Mesodermal cell (in vitro differentiated cells): ENCODE results near the gene MYO16.

Source experiments
- H3K27ac ChIP-seq: 2 replicates; pipeline ENCODE4 v1.7.0; 2013; ENCODE audit warnings: mild to moderate bottlenecking, low read depth, low read length, moderate library complexity; ENCODE audit not compliant: severe bottlenecking
- H3K36me3 ChIP-seq: 2 replicates; pipeline ENCODE4 v1.7.1; 2013; ENCODE audit warnings: mild to moderate bottlenecking, low read length, moderate library complexity; ENCODE audit not compliant: control insufficient read depth, insufficient read depth
- H3K4me1 ChIP-seq: one replicate; pipeline ENCODE4 v1.7.1; 2013; ENCODE audit warnings: mild to moderate bottlenecking, low read length; ENCODE audit not compliant: insufficient read depth, control insufficient read depth, poor library complexity, severe bottlenecking
- H3K4me3 ChIP-seq: 2 replicates; pipeline ENCODE4 v1.7.0; 2013; ENCODE audit warnings: low read length, control low read depth, mild to moderate bottlenecking; ENCODE audit not compliant: insufficient read depth, poor library complexity, severe bottlenecking; ENCODE audit errors: extremely low read depth
- H3K9me3 ChIP-seq: 2 replicates; pipeline ENCODE4 v1.7.1; 2013; ENCODE audit warnings: mild to moderate bottlenecking, low read length, moderate library complexity; ENCODE audit not compliant: control insufficient read depth
- WGBS, 2 experiments: methylation state at CpG; one replicate each; pipeline ENCODE4 v1.1.5; 2013; ENCODE audit warnings: missing lambda C conversion rate in 2 of 2; ENCODE audit not compliant: insufficient coverage in 2 of 2; 5-methylcytosine and 5-hydroxymethylcytosine counted together

MYO16 gene

DNA sequence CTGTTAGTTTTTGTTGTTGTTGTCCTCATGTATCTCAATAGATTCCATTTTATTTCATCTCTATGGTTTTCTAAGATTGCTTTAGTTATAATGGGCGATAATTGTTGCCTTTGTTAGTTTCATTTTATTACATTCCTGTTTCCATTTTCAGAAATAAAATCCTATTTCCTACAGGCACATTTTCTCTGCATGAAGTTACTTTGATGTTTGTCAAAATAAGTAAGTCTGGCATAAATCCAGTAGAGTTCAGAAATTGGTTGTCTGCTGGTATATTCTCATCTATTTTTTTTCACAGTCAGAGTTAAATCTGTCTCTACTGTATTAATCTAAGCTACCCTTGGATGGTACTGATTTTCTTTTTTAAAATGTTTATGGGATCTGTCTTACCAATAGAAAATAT, 204.1 kb downstream of the MYO16 start:
- no peak overlapping the region for H3K4me3 ChIP-seq
- H3K36me3 ChIP-seq = no peaks in the 10 kb centered on the region
- WGBS, 2 experiments = no CpG with 5 or more reads among the region's 1 CpG
- H3K4me1 ChIP-seq = no peaks in the 10 kb centered on the region
- H3K27ac ChIP-seq = no peak overlapping the region
- peaks cover 19% of the 10 kb centered on the region for H3K9me3 ChIP-seq

DNA sequence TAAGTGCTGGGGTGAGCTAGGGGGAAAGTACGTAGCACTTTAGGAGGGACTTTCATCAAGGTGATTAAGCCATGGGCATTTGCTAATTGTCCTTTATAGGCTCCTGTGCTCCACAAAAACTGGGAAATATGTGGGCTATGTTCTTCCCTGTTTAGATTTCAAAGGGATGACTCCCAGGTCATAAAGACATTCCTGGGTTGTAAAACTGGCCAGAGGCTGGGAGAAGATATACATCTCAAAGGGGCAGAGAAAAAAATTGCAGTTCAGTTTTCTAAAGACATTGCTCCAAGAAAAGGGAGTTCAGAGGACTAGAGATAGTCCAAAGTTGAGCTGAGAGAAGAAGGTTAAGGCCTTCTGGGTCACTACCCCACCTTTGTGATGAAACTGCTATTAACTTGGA, 204.8 kb downstream of the MYO16 start:
- peaks cover 13% of the 10 kb centered on the region for H3K9me3 ChIP-seq
- H3K36me3 ChIP-seq = no peaks in the 10 kb centered on the region
- WGBS, 2 experiments = 60 to 63% methylated on average over 1 of the region's 1 CpG
- H3K4me1 ChIP-seq = no peaks in the 10 kb centered on the region
- H3K27ac ChIP-seq = peak overlapping the region; percentile 43
- H3K4me3 ChIP-seq = no peak overlapping the region

DNA sequence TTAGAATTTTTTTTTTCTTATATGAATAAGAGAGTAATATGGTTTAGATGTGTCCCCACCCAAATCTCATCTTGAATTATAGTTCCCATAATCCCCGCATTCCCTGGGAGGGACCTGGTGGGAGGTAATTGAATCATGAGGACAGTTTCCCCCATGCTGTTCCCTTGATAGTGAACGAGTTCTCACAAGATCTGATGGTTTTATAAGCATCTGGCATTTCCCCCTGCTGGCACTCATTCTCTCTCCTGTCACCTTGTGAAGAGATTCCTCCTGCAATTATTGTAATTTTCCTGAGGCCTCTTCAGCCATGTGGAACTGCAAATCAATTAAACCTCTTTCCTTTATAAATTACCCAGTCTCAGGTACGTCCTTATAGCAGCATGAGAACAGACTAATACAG, 205.7 kb downstream of the MYO16 start:
- 56 to 67% methylated on average over 1 of the region's 3 CpGs for WGBS, 2 experiments
- Histone ChIP-seq H3K27ac (no peak overlapping the region), H3K4me3 (no peak overlapping the region), H3K4me1 (no peaks in the 10 kb centered on the region), H3K9me3 (peaks cover 11% of the 10 kb centered on the region), H3K36me3 (no peaks in the 10 kb centered on the region)

DNA sequence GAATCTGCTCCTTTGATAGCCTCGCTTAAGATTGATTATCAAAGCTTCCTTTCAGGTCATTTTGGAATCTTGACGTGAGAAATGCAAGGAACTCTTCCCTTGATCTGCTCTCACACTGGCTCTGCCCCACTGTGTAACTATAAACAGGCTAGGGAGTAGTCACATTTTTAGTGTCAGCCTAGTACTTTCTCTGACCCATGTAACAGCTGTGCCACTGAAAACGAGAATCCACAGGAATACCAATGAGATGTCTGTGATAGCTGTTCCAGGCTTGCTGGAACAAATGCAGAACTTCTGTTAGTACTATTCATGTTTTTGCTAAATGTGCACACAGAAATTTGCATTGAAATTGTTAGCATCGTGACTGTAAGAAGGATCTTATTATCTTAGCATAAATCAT, 221.3 kb downstream of the MYO16 start:
- 88 to 92% methylated on average over 3 of the region's 4 CpGs for WGBS, 2 experiments
- Histone ChIP-seq H3K4me3 (no peak overlapping the region), H3K36me3 (no peaks in the 10 kb centered on the region), H3K27ac (no peak overlapping the region), H3K4me1 (no peaks in the 10 kb centered on the region), H3K9me3 (no peaks in the 10 kb centered on the region)

DNA sequence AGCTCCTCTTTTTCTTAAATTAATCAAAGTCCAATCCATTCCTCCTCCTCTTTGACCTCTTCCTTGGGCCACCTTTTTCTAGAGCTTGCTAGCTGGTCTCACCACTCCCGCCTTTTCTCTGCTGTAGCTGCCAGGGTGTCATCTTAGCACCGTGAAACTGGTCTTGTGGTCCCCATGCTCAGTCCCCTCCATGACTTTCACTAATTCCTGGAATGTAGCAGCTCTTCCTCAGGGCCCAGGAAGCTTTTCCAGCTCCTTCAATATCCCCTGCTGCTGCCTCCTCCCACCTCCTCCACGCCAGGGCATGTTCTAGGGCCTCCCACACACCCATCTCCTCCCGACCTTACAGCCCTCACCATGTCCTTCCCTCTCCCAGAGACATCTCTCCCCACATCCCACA, 222.2 kb downstream of the MYO16 start:
- no peaks in the 10 kb centered on the region for H3K36me3 ChIP-seq
- no peak overlapping the region for H3K27ac ChIP-seq
- no peak overlapping the region for H3K4me3 ChIP-seq
- WGBS, 2 experiments = 66 to 67% methylated on average over 4 of the region's 4 CpGs
- no peaks in the 10 kb centered on the region for H3K9me3 ChIP-seq
- H3K4me1 ChIP-seq = no peaks in the 10 kb centered on the region

DNA sequence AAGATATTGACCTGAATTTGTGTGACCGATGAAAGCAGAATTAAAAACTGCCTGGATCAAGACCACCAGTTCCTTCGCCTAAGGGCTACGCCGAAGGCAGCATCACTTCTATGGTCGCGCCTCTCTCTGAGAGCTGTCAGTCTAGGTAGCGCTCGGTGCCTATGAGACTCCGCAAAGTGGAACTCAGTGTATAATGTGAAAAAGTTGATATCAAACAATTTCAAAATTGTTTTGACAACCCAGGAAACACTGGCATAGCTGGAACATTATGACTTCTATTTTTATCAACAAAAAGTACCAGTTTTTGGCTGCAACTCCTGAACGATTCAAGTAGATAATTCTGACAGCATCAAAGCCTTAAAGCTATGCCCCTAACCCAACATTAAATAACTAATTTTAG, 223.6 kb downstream of the MYO16 start:
- H3K9me3 ChIP-seq = no peaks in the 10 kb centered on the region
- no peaks in the 10 kb centered on the region for H3K36me3 ChIP-seq
- H3K4me3 ChIP-seq = no peak overlapping the region
- H3K27ac ChIP-seq = no peak overlapping the region
- H3K4me1 ChIP-seq = no peaks in the 10 kb centered on the region
- WGBS, 2 experiments = 94 to 95% methylated on average over 8 of the region's 10 CpGs

DNA sequence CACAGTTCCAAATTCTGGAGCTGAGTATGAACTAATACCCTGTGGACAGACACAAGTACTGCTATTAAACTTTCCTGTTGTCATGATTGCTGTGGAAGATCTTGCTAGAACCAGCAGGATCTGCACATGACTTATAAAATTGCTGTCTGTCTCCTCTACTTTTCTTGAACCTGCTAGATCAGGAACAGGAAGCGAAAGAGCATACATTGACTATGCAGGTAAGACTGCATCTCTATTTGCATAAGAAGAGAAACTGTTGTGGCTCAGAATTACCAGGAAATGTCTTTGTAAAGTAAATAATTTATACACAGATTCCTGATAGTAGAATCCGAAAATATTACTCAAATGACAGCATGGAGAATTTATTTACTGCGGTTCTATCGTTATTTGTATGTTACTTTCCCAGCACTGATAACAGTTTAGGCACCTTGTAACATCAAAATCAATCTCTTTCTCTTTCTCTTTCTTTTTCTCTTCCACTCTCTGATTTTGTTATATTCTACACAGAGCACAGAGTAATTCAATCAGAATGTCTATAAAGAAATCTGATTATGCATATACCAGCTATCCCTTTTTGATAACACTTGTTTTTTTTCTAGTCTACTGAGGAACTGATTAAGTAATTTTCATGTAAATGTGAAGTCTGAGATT, 226.5 kb downstream of the MYO16 start:
- WGBS, 2 experiments = 79 to 90% methylated on average over 3 of the region's 4 CpGs
- H3K36me3 ChIP-seq = no peaks in the 10 kb centered on the region
- H3K9me3 ChIP-seq = no peaks in the 10 kb centered on the region
- no peak overlapping the region for H3K4me3 ChIP-seq
- H3K4me1 ChIP-seq = peaks cover 10% of the 10 kb centered on the region
- H3K27ac ChIP-seq = no peak overlapping the region

DNA sequence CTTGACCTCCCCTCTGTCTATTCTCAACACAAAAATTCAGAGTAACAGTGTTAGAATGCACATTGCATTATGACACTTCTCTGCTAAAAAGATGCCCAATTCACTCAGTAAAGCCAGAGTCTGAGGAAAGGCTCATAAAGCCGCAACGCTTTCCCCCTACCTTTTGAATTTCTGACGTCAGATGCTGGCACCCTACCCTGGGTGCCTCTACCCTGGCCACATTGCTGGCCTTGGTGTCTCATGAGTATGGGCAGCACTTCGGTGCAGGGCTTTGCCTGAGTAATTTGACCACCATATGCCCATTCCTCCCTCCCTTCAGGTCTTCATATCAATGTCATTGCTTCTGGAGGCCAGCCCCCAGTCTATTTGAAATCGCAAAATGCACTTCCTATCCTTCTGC, 229.3 kb downstream of the MYO16 start:
- peaks cover 10% of the 10 kb centered on the region for H3K4me1 ChIP-seq
- H3K27ac ChIP-seq = no peak overlapping the region
- WGBS, 2 experiments = 90 to 91% methylated on average over 4 of the region's 5 CpGs
- H3K9me3 ChIP-seq = no peaks in the 10 kb centered on the region
- no peak overlapping the region for H3K4me3 ChIP-seq
- no peaks in the 10 kb centered on the region for H3K36me3 ChIP-seq

DNA sequence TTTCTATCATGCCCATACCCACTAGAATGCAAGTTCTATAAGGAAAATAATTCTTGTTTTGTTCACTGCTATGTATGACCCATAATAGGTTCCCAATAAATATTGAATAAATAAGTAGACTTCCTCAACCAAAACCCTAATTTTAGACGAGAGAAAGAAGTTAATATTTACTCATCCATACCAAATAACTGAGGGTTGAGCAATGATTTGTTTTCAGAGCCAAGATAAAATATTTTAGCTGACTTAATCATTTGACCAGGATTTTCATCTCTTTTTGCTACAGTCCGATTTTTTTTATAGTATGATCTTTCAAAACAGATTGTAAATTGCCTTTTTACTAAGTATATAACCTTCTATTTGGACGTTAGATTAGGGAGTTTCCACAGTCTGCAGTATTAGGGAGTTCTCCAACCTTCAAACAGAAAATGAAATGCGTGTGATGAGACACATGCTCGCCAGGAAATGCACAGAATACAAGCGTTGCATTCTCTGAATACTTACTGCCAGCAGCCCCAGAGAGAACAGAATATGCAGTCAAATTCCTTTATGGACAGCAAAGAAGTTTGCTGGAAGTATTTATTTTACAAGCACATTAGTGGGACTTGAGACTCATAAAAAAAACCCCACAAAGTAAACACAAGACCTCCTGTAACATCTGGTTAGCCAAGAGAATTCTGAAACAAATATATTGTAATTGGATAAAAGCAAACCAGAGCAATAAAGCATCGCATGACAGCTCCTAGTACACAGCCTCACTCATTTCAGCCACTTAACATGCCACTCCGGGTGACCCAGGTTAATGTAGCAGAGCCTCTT, 230.0 kb downstream of the MYO16 start:
- Histone ChIP-seq H3K4me3 (no peak overlapping the region), H3K4me1 (peaks cover 10% of the 10 kb centered on the region), H3K27ac (peak overlapping the region; percentile 79), H3K36me3 (no peaks in the 10 kb centered on the region), H3K9me3 (no peaks in the 10 kb centered on the region)
- WGBS, 2 experiments = 52 to 80% methylated on average over 2 of the region's 8 CpGs

DNA sequence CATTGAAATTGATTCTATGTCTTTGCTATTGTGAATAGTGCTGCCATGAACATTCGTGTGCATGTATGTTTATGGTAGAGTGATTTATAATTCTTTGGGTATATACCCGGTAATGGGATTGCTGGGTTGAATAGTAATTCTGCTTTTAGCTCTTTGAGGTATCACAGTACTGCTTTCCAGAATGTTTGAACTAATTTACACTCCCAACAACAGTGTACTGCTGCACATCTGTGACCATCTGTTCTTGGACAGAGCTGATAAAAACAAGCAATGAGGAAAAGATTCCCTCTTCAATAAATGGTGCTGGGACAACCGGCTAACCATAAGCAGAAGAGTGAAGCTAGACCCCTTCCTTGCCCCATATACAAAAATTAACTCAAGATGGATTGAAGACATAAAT, 231.0 kb downstream of the MYO16 start:
- Histone ChIP-seq H3K27ac (no peak overlapping the region), H3K4me1 (peaks cover 10% of the 10 kb centered on the region), H3K36me3 (no peaks in the 10 kb centered on the region), H3K9me3 (no peaks in the 10 kb centered on the region), H3K4me3 (no peak overlapping the region)
- WGBS, 2 experiments = 80% methylated on average over 1 of the region's 3 CpGs; no CpG with 5 or more reads in 1 of the 2 experiments

DNA sequence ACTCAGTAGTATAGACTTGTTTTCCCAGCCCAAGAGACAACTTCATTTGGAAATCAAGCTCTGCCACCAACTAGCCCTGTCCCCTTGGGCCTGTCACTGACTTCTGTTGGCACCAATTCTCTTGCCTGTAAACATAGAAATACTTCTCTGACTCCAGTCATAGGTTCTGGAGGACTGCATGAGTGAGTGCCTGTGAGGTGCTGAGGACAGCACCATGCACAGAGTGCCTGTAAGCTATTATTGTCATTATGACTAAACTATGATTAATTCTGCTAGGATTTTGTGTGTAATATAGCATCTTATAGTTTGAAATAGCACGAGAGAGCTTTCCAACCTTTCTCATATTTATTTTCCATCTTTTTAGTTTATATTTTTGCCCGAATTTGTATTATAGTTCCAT, 247.9 kb downstream of the MYO16 start:
- peaks cover 4% of the 10 kb centered on the region for H3K9me3 ChIP-seq
- no CpG with 5 or more reads among the region's 2 CpGs for WGBS, 2 experiments
- H3K36me3 ChIP-seq = no peaks in the 10 kb centered on the region
- no peak overlapping the region for H3K27ac ChIP-seq
- H3K4me1 ChIP-seq = no peaks in the 10 kb centered on the region
- no peak overlapping the region for H3K4me3 ChIP-seq
